DMS 273 treated with DMSO at 0.1 percent for 48 hours (cell line): ENCODE measurements around the gene CSNK1G3.

Source experiments
- DNase-seq: peaks from one replicate; lab custom pipeline; 2025; lab: John Stamatoyannopoulos, UW

Gene CSNK1G3

DNA sequence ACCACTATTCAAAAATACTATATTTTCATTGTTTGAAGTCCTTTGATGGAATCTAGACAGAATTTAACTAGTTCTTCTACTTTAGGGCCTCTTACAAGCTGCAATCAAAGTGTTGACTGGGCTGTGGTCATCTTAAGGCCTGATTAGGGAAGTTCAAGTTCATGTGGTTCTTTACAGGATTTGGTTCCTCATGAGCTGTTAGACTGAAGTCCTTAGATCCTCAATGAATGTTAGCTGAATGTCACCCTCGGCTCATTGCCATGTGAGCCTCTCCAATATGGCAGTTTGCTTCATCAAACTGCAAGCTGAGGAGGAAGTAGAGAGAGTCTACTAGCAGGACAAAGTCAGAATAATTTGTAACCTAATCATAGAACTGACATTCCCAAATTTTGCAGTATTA lies 135.1 kb downstream of the CSNK1G3 start:
- DNase-seq: no peak

DNA sequence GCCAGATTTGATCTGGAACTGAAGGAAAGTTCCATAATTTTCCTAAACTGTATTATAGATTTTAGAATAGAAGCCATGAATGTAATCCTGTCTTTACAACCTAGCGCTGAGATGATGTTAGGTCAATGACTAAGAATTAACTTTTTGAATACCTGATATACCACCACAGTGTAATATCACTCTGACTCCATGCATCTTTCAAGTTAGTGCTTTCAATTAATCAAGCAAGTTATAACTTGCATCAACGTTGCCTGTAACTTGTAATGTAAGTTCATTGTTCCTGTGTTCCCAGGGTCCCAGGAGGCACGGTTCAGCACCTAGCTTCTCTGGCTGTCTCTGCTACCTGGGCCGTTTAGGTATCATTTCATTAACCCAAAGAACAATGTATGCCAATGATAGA lies 139.3 kb downstream of the CSNK1G3 start:
- DNase-seq: no peak

DNA sequence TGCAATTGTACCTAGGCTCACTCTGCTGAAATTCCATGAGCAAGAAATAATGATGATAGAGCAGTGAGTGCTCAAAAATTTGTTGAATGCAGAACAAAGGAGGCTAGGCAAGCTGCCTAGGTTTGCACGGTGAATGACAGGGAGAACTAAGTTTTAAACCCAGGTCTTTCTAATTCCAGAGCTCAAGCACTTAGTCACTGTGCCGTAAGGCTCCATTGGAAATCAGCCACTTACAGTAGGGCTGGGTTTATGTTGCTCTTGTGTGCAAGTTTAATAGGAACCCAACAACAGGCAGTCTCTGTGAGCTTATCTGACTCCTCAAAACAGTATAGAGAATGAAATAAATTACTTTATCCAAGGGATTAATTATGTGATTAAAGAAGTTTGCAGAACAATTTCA lies 147.0 kb downstream of the CSNK1G3 start:
- DNase-seq: no peak

DNA sequence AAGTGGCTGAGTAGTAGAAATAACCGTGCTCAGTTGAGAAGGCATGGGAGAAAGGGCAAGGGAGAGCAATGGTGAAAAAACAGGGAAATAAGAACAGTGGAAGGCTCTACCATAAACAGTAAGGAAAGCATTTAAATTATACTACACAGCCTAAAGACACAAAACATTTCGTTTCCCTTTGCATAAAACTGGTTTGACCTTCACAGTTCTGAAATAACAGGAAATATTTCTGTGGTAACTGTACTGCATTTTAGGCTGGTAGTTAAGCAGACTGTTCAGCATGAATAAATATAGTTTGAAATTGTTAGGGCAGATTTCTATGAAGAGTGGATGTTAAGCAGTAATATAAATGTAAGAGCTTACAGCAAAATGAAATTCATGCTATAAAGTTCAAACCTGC lies 147.5 kb downstream of the CSNK1G3 start:
- no peak for DNase-seq

DNA sequence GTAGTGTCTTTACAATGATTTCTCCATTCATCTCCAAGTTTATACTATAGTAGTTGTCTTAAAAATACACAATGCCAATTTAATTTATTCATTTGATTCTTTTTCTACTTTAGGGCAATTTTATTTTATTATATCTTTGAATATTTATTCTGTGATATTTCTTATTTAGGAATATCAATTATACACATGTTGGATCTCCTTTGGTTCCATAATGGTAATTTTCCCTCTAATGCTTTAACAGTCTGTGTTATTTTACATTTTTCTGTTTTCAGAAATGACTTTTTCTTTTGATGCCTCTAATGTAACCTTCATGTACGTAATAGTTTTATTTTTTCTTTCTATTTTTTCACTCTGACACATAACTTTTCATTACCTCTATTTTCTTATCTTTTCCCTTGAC lies 153.0 kb downstream of the CSNK1G3 start:
- DNase-seq: no peak

DNA sequence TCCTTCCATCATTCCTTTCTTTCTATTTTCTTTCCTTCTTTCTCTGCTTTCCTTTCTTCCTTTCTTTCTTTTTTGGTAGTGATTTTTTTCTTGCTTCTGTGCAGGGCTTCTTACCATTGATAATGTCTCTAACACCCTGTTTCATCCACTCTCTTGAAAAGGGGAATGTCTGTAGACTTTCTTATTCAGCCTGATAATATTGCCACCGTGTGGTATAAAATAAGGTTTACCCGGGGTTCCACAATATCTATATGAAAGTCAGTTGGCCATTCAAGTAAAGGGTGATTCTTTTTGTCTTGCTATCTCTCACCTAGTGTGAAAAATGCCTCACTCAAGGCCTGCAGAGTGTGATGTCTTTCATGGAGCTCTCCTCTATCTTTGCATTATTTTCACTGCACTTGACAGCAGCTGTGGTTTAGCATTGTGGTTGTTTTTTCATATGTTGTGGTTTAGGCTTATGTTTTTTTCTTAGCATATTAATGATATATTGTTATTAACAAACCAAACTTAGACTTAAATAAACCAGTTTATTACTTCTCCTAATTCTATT lies 153.9 kb downstream of the CSNK1G3 start:
- no peak for DNase-seq
